Germinal center (tissue), 1 donor: ENCODE measurements around the gene LMLN.
"Not testable (repeated sequence)": the region's sequence is repeated elsewhere in the genome, so short reads cannot be mapped to it uniquely, and the experiment has no call there.

ENCODE experiments used
- DNase-seq: peaks from one replicate; pipeline ENCODE4 v3.0.0; 2012; ENCODE audit warnings: mixed read lengths, low spot score

Gene LMLN

GRCh38 chr3:197957790-197958133 is 2.3 kb upstream of the LMLN start:
- DNase-seq = no peak

DNA sequence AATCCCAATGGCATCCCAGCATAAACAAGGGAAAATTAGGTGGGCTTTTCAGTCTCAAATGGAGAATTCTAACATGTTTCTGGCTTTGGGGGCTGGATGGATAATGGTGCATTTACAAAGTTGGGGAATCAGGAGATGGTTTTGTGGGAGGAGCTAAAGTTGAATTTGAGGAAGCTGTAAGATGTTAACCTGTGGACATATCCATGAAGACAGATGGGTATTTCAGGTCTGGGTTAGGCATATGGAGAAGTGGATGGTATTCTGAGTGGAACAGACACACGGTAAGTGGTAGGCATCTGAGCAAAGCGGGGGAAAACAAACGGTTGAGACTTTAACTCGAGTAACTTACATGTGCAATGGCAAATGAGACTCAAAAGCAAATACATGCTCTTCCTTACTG is 1.7 kb upstream of the LMLN start:
- no peak for DNase-seq

DNA sequence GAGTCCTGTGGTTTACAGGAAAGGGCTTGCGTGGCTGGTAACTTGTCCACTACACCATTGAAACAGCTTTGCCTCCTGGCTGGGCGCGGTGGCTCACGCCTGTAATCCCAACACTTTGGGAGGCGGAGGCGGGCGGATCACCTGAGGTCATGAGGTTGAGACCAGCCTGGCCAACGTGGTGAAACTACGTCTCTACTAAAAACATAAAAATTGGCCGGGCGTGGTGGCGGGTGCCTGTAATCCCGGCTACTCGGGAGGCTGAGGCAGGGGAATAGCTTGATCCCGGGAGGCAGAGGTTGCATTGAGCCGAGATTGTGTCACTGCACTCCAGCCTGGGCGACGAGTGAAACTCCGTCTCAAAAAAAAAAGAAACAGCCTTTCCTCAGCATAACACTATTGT is 1.2 kb upstream of the LMLN start:
- not testable (repeated sequence) for DNase-seq

GRCh38 chr3:197959500-197959890 is 522 bp upstream of the LMLN start:
- no peak for DNase-seq

DNA sequence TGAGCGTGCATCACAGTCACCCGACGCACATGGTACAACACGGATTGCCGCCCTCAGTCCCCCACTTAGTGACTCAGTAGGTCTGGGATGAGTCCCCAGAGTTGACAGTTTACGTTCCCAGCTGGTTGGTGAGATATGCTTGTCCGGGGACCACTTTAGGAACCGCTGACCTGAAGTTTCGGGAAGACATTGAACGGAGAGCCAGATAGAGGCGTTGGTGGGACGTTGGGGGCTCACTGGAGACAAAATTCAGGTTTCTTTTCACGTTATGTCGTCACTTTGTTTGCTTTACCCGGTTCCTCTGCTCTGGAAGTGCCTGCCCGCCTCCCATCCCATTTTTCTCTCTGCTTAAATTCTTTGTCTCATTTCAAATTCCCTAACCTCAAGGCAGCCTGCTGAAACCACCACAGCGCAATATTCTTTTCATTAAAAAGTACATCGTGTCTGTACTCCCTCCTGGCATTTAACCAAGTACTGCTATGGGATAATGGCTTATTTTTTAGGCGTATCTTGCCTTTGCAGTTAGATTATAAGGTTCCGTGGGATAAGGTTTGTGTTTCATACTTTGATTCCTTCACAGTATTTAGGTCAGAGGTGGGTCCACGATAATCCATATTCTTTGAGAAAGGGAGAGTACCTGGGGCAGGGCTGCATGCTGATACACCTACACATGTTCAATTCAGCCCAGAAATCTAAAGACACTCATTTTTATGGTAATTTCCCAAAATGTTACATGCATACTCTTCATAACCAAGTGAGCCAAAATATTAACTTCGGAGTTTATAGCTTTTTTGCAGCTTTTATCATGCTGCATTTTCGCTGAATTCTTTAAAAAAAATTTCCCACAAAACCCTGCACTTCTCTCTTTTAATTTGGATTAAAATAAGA is 921 bp downstream of the LMLN start:
- no peak for DNase-seq

- no peak for DNase-seq
These were observed 1.5 kb downstream of the LMLN start for GRCh38 chr3:197961582-197961945.

DNA sequence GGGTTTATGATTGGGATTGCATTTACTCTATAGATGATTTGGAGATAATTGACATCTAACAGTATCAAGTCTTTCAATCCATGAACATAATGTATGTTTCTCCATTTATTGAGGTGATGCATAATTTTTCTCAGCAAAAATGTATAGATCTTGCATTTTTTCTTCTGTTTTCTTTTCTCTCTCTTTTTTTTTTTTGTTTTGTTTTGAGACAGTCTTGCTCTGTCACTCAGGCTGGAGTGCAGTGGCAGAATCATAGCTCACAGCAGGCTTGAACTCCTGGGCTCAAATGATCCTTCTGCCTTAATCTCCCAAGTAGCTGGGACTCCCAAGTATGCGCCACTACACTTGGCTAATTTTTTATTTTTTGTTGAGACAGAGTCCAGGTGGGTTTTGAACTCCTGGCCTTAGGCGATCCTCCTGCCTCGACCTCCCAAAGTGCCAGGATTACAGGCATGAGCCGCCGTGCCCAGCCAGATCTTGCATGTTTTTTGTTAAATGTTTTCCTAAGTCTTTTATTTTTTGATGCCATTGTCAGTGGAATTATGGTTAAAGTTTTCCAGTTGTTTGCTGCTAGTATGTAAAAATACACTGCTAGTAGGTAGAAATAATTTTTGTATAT is 3.1 kb downstream of the LMLN start:
- no peak for DNase-seq

- DNase-seq = not testable (repeated sequence)
These were observed 7.4 kb downstream of the LMLN start for GRCh38 chr3:197967337-197967989.

- no peak for DNase-seq
These were observed 10.6 kb downstream of the LMLN start for GRCh38 chr3:197970588-197970987.

DNA sequence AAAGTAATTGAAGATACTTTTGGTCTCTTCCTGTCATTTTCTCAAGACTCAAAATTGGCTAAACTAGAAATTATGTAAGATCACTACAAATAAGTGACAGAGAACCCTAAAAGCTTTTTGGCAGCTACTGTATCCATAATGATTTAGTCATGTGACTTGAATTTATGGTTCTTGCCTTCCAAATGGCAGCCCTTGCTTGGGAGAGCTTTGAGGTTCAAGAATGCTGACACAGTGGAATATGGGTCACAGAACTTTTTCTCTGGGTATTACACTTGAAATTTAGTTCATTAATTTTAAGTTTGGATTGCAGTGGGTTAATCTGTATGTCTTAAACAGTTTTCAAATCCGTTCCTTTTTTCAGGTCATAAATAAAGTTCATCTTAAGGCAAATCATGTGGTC is 14.0 kb downstream of the LMLN start:
- no peak for DNase-seq

DNA sequence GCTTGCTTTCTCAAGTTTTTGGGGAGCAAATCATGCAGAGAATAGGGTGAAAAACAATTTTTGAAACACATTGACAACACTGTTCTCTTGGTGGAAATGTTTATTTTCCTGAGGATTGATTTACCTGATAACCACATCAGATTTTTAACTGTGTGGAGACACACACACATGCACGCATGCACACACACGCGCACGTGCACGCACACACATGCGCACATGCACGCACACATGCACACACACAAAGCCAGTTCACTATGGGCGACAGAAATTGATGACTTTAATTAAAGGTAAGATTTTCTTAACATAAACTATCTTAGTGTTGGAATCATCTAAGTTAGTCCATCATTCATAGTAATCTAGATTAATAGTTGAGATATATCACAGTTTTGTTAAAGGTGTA is 15.3 kb downstream of the LMLN start:
- no peak for DNase-seq

DNA sequence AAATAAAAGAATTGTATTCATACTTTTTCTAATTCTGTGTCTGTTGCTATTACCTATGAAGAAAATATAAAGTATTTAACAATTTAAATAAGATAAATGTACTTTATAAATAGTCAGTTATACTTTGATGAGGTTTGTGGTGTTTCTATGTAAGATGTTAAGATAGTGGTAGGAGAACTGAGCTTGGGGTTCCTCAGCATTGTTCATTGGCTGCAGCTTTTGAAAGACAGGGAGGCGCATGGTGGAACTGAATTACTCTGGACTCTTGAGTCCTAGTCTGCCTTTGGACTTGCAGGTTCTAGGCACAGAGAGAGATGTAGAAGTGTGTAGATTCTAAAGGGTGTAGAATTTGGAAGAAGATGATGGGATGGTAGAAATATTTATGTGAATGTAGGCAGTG is 23.1 kb downstream of the LMLN start:
- no peak for DNase-seq

DNA sequence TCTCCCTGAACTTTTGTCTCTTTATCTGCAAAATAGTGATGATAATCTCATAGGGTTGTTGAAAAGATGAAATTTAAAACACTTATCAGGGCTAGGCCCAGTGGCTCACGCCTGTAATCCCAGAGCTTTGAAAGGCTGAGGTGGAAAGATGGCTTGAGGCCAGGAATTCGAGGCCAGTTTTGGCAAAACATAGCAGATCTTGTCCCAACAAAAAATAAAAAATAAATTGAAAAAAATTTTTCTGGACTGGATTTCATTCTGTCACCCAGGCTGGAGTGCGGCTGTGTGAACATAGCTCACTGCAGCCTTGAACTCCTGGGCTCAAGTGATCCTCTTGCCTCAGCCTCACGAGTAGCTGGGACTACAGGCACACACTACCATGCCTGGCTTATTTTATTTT is 29.6 kb downstream of the LMLN start:
- DNase-seq = no peak

DNA sequence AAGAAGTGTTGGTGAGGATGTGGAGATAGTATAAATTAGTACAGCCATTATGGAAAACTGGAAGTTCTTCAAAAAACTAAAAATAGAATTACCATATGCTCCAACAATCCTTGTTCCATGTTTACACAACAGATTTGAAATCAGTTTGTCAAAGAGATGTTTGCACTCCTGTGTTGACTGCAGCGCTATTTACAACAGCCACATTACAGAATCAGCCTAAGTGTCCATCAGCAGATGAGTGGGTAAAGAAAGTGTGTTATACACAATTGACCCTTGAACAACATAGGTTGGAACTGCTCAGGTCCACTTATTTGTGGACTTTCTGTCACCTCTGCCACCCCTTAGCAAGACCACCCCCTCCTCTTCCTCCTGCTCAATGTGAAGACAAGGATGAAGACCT is 34.7 kb downstream of the LMLN start:
- DNase-seq = no peak

DNA sequence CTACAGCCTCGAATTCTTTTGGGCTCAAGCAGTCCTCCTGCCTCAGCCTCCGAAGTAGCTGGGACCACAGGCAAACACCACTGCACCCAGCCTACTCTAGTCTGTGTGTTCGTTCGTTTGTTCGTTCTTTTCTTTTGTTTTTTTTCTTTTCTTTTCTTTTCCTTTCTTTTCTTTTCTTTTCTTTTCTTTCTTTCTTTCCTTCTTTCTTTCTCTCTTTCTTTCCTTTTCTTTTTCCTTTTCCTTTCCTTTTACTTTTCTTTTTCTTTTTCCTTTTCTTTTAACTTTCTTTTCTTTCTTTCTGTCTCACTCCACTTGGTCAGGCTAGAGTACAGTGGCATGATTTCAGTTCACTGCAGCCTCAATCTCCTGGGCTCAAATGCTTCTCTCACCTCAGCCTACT is 36.8 kb downstream of the LMLN start:
- DNase-seq = no peak

DNA sequence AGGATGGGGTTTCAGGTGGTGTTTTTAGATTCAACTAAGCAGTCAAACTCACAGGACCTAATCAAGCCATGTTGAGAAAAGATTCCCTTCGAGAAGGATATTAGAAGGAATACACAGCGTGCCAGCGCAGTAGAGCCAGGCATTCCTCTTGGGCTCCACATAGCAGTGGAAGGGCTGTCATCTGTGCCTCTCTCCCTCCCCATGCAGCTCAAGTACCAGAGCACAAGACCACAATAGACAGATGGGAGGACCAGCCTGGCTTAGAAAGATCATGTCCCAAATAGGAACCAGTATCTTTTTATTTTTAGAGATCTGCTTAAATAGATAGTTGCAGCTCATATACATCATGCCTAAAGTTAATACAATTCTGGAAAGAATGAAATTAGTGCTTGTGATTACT is 37.9 kb downstream of the LMLN start:
- DNase-seq = no peak

GRCh38 chr3:198017090-198017489 is 57.1 kb downstream of the LMLN start:
- no peak for DNase-seq

DNA sequence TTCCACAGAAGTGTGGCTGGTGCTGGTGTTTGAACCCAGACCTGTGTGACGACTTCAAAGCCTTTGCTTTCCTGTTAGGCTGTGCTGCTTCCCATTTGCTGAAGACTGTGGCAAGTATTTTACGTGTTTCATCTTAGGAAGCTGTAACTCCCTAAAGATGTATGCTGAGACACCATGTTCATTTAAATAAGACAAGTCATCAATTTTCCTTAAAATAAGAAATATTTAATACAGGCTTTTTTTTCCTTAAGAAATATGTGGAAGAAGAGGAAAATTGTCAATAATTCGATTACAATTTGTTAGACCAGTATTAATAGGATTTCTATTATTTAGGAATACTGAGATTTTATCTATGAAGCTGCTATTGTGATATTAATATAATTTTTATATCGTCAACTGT is 58.4 kb downstream of the LMLN start:
- no peak for DNase-seq

DNA sequence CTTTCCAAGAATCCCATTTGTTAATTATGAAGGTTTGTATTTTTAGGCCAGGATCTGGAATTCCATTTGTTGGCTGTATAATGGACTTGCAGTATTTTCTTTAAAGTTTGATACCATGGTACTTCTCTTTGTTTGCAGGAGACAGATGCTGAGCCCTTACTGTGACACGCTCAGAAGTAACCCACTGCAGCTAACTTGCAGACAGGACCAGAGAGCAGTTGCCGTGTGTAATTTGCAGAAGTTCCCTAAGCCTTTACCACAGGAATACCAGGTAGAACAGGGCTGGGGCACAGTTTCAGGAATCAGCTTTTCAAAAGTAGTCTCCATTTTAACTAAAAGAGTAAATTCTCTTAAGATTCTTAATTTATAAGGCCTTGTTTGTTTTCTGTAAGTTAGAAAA is 59.1 kb downstream of the LMLN start:
- DNase-seq = no peak

GRCh38 chr3:198021320-198021719 is 61.3 kb downstream of the LMLN start:
- DNase-seq = no peak

DNA sequence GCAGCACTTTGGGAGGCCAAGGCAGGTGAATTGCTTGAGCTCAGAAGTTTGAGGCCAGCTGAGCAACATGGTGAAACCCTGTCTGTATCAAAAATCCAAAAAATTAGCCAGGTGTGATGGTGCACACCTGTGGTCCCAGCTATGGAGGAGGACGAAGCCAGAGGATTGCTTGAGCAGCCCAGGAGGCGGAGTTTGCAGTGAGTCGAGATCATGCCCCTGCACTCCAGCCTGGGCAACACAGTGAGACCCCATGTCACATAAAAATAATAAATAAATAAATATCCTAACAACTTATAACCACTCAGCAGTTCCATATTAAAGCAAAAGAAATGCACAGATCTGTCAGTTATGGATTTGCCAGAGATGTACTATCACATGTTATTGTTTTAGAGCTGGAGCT is 62.6 kb downstream of the LMLN start:
- DNase-seq = no peak

DNA sequence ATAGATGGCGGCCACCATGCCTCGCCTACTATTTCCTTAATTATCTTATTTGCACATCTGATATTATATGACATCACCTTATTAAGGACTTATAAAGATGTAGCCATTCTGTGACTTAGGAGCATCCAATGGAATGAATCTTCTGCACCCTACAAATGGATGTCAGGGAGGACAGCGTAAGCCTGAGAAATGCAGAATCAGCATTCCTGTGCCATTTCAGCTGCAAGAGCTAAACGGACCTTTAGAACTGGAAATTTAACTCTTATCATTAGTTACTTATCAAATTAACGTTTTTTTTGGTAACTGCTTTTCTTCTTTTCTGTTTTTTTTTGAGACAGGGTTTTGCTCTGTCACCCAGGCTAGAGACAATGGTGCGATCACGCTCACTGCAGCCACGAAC is 65.6 kb downstream of the LMLN start:
- no peak for DNase-seq

- DNase-seq = no peak
These were observed 66.6 kb downstream of the LMLN start for GRCh38 chr3:198026620-198027019.
